Activated T-helper 1 cell treated with Interleukin-2 at 50 U/mL for 16 hours (primary cell): ENCODE measurements around the gene GJA4.

Source experiments
- DNase-seq: peaks from one replicate; pipeline ENCODE4 v3.0.0-alpha.2; 2020; ENCODE audit warnings: low read depth

The GJA4 gene

DNA sequence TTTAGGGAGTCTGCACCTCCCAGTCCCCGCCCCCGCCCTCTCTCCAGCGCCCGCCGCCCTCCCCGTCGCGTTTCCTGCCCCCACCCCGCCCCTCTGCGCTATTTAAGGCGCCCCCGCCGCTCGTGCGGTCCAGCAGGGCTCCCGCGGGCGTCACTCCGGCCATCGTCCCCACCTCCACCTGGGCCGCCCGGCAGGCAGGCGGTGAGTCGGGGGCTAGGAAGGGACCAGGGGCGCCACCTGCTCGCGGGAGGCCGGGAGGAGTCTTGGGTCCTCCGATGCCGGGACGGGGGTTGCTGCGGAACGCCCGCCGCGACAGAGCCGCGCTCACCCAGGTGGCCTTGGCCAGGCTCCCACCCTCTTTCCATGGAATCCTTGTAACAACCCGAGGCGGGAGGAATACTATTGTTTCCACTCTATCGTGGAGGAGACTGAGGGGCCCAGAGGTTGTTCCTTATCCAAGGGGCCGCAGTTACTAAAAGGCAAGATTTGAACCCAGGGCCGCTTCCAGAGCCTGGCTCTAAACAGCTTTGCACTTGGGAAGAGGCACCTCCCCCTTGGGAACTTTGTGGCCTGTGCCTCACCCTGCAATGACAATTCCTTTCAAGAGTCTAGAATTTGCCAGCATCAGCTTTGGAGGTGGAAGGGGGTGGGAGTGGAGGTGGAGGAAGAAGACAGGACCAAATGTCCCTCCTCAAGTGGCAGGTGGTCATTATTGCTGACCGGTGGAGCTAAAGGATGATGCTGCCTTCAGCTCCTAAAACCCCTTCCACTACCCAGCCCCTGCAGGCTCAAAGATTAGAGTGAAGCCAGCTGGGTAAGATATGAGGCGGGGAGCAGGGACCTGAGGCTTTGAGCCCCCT, at the start of gene GJA4:
TSS of gene GJA4 (plus strand) at position 132 of the 860 bp plus-strand sequence. CDS start 1,215 bp downstream, outside the sequence.
- DNase-seq: no peak

DNA sequence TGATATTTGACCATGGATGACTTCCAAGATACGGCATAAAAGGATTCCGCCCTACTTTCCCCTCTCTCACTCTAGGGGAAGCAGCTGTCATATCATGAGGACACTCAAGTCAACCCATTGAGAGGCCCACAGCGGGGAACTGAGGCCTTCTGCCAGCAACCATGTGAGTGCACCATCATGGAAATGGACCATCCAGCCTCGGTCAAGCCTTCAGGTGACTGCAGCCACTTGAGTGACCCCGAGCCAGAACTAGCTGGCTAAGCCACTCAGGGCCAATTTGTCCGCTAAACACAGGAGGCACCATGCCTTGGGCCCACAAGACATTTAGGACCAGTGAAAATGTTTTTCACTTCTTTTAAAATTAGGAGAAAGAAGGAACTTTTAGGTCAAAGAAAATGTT, 49.0 kb upstream of the GJA4 start:
- no peak for DNase-seq

DNA sequence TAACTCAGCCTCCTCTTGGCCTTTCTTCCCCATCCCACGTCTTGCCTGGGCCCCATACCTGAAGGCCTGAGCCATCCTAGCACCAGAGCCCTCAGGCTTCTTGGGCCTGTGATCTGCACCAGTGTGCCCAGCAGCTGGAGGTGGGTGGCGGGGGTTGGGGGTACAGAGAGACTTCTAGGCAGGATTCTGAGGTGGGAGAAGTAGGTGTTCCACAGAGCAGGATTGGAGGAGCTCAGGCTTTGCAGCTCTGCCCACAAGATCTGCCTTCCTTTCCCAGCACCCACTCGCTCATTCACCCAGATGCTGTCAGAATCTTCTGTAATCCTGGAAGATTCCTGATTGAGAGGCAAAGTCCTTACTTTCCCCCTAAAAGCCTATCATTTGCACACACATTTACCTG, 47.9 kb upstream of the GJA4 start:
- no peak for DNase-seq

DNA sequence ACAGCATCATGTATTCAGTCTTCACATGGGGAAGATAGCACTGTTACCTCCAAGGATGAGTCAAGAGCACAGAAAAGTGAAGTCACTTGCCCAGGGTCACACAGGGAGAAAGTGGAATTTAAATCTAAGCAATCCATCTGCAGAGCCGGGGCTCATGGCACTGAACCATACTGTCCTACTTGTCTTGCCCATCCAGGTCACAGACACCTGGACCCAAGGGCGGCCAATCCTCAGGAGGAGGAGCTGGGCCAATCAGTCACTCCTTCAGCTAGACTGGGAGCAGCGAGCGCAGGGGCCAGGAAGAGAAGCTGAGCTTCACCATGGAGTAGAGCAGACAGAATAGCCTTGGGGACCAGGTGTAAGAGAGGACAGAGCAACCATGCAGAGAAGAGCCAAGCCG, 47.1 kb upstream of the GJA4 start:
- DNase-seq: no peak

DNA sequence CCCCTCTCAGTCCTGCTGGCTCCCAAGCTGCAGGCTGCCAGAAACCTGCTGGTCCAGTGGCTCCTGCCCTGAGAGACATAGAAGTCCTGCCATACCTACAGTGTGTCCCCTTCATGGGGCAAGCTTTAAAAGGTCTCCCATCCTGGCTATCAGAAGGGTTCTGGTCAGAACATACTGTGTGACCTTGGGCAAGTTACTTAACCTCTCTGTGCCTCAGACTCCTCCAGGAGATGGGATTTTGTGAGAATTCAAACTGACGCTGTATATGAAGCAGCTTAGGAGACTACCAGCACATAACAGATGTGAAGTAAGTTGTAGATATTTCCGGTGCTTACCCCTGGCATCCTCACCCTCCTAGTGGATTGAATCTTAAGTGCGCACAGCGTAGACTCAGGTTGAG, 46.7 kb upstream of the GJA4 start:
- no peak for DNase-seq

DNA sequence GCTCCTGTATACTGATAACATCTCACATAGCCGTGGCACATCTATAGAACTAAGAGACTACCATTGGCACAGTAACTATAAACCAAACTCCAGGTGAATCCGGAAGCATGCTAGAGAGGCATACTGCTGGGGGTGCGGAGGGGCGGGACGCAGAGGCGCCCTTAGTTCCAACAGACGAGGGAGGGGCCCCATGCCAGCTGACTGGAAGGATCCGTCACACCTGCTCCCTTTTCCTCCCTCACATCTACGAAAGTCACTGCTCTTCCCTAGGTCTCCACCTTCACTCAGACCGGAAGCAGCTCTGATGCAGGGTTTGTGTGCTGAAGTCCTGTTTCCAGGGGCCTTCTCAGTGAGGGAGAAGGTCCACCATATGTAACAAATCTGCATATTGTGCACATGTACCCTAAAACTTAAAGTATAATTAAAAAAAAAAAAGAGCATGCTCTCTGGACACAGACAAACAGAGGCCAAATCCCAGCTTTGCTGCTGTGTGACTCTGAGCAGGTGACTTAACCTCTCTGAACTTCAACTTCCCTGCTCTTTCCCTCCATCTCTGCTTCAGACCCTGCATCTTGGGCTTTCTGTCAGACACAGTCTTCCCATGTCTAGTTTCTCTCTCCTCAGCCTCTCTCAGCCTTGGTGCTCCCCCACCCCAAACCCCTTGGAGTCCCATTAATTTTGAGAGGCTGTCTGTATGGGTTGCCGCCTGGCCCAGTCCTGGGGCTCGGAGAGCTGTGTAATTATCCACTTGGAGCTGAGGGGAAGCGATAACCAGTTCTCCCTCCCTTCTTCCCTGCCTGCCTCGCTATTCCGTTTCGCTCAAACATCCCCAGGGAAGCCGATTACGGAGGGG, 45.8 kb upstream of the GJA4 start:
- no peak for DNase-seq

DNA sequence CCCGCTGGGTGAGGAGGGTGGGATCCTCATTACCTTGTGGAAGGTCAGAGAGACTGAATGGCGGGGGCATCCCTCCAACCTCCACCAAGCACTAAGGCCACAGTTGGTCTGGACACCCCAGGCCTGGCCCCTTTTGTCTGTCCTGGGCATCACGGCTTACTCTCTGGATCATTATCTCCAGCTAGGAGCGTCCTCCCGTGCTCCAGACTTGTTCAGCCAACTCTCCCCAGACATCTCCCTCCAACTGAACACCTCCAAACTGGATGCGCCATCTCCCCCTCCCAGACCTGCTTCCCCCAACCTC, 45.2 kb upstream of the GJA4 start:
- no peak for DNase-seq

DNA sequence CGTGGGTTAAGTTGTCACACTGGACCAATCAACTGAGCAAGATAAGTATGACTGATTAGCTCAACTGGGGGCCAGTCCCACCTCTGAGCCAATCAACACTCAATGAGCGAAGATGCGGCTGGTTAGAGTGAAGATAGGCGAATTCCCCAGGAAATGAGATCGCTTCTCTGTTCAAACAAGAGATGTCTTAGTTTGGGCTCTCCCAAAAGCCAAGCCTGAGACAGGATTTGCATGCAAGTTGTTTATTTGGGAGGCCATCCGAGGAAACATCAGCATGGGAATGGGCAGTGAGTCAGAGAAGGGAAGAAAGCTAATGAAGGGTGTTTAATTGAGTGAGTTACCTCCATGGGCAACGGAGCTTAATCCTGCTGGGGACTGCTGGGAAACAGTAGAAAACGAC, 42.8 kb upstream of the GJA4 start:
- no peak for DNase-seq

DNA sequence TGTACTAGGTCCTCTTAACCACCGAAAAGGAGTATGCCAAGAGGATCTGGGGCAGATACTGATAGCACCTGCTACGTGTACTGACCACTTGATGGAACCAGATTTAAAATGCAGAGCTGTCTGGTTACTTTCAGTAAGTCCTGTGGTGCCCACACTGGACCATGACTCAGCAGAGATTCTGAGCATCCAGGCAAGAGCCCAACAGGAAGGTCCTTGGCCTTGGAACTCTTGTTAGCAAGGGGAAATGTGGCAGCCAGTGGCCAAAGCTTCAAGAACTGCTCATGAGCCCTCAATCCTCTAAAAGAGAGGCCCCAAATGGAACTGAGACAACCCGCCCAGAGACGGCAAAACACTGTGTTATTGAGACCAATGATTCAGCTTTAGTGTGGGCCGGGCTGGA, 42.2 kb upstream of the GJA4 start:
- DNase-seq: no peak

DNA sequence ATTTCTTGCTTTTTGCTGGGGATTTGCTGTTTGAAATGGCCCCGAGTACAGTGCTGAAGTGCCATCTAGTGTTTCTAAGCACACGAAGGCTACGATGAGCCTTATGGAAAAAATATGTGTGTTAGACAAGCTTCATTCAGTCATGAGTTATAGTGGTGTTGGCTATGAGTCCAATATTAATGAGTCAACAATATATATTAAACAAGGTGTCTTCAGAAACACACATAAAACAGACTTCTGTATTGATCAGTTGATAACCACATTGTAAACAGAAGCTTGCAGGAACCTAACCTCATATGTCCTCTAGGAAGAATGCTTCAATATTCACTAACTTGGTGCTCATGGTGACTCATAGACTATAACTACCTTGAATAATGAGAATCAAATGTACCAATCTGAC, 39.6 kb upstream of the GJA4 start:
- DNase-seq: no peak

DNA sequence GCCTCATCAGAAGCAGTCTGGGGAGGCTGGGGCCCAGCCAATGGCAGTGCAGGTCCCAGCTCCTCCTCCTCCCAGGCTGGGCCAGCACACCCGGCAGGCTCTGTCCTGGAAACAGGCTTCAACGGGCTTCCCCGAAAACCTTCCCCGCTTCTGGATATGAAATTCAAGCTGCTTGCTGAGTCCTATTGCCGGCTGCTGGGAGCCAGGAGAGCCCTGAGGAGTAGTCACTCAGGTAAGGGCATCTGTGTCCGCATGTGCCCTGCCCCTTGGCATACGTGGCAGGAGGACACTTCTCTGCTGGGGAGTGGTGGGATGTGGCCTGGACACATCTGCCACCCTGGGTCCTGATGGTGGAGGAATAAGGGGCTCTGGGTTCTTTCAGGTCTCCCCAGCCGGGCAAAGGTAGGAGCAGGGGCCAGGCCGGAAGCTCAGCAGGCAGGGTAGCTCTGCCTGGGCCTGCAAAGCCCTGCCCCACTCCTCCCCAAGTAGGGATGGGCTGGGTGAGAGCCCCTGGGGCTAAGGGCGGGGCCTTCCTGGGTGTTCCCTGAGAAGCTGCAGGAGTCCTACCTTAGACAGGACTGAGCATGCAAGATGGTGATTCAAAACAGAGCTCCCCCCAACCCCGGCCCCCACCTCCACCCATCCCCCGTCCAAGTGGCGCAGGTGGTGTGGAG, 37.7 kb upstream of the GJA4 start, which contains the start of gene GJB5:
TSS of gene GJB5 (plus strand) at position 84 of the 674 bp plus-strand sequence. CDS start 2,284 bp downstream, outside the sequence.
- DNase-seq: no peak

DNA sequence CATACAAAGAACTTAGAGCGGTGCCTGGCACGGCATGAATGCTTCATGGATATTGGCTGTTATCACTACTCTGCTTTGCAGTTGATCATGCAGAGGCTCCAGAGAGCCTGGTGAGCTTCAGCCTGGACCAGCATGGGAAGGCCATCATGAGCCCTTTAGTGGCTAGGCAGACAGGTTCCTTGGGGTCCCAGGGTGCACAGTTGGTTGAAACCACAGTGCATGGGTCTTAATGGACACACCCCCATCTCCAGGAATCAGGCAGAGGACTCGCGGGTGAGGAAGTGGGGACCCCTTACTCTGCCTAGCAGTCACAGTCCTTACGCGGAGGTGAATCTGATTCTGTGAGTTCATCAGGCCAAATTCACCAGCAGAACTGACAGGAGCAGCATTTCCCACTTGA, 36.8 kb upstream of the GJA4 start:
- no peak for DNase-seq

DNA sequence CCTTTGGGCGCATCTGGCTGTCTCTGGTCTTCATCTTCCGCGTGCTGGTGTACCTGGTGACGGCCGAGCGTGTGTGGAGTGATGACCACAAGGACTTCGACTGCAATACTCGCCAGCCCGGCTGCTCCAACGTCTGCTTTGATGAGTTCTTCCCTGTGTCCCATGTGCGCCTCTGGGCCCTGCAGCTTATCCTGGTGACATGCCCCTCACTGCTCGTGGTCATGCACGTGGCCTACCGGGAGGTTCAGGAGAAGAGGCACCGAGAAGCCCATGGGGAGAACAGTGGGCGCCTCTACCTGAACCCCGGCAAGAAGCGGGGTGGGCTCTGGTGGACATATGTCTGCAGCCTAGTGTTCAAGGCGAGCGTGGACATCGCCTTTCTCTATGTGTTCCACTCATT, 35.4 kb upstream of the GJA4 start:
- DNase-seq: no peak

DNA sequence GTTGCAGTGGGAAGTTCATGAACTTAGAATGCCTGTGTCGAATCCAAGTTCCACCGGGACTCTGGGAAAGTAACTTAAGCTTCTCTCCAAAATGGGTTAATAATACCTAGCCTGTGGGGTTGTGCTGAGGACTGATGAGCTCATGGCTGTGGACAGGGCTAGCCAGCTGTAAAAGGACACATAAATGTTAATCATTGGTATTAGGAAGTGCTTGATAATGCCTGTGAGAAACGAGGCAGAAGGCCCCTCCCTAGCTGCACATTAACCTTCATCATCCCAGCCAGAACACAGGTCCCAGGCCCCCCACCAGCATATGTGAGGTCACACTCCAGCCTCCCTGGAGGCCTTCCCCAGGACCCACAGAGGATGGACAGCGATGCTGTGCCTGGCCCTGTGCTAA, 34.0 kb upstream of the GJA4 start:
- no peak for DNase-seq

DNA sequence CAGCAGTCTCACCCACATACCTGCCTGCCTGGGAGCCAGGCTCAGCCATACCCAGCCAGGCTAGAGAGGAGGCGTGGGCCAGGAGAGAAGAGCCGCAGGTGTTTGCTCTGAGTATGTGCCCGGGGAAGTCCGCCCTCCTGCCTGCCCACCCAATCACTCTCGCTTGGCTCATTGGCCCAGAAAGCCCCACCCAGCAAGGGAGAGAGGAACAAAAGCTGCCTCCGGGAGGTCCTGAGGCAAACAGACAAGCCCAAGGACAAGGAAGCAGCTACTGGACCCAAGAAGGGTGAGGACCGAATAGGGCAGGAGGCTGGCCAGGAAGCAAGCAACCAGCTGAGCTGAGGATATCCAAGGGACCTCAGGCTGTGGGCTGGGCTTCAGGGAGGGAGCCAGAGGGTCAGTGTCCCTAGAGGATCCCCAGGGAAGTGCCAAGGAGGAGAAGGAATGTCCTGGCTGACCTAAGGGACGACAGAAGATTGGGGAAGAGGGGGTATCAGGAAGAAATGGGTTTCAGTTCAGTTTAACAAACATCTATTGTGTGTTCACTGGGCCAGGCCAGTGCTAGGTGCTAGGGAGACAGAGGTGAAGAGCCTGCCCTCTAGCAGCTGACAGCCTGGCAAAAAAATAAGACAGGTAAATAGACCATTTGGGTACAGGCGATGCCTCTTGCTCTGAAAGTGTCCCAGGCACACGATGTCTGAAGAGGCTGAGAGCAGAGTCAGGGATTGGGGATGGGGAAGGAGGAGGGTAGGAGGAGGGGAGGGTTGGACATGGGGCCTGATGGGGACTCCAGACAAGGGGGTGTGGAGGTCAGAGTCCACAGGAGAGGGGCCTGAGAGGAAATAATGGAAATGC, 33.1 kb upstream of the GJA4 start, which contains the start of gene GJB4:
TSS of gene GJB4 (plus strand) at position 238 of the 855 bp plus-strand sequence. CDS start 1,515 bp downstream, outside the sequence.
- no peak for DNase-seq

DNA sequence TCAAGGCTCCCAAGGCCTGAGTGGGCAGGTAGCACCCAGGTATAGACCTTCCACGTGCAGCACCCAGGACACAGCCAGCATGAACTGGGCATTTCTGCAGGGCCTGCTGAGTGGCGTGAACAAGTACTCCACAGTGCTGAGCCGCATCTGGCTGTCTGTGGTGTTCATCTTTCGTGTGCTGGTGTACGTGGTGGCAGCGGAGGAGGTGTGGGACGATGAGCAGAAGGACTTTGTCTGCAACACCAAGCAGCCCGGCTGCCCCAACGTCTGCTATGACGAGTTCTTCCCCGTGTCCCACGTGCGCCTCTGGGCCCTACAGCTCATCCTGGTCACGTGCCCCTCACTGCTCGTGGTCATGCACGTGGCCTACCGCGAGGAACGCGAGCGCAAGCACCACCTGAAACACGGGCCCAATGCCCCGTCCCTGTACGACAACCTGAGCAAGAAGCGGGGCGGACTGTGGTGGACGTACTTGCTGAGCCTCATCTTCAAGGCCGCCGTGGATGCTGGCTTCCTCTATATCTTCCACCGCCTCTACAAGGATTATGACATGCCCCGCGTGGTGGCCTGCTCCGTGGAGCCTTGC, 31.5 kb upstream of the GJA4 start:
- DNase-seq: no peak

DNA sequence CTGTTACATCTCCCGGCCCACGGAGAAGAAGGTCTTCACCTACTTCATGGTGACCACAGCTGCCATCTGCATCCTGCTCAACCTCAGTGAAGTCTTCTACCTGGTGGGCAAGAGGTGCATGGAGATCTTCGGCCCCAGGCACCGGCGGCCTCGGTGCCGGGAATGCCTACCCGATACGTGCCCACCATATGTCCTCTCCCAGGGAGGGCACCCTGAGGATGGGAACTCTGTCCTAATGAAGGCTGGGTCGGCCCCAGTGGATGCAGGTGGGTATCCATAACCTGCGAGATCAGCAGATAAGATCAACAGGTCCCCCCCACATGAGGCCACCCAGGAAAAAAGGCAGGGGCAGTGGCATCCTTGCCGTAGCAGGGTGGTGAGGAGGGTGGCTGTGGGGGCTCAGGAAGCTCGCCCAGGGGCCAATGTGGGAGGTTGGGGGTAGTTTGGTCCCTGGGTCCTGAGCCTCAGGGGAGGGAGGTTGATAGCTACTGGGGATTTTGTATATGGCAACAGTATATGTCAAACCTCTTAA, 31.0 kb upstream of the GJA4 start:
- DNase-seq: no peak

DNA sequence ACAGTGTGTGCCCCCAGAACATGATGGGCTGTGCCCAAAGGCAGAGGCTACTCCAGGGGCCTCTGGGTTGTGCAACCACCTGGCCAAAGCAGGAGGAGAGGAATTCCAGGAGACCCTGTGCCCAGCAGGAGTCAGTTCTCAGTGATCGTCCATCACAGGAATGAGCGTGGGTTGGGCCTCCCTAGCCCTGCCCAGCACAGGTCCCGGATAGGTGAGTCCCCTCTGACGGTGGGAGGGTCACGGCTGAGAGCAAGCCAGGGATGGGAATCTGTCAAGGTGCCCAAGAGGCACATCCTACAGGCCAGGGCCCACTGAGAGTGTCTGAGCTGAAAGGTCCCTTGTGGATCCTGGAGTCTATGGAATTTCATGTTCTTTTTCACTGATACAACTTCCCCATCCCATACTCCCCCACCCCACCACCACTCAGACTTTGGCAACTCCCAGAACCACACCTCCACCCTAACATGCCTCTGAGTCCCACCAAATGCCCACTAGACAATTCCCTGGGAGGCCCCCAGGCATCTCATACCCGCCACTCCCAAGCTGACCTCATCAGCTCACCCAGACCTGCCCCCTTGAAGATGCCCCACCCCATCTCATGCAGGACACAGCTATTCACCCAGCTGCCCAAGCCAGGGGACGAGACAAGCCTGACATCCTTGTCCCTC, 30.2 kb upstream of the GJA4 start:
- DNase-seq: no peak

DNA sequence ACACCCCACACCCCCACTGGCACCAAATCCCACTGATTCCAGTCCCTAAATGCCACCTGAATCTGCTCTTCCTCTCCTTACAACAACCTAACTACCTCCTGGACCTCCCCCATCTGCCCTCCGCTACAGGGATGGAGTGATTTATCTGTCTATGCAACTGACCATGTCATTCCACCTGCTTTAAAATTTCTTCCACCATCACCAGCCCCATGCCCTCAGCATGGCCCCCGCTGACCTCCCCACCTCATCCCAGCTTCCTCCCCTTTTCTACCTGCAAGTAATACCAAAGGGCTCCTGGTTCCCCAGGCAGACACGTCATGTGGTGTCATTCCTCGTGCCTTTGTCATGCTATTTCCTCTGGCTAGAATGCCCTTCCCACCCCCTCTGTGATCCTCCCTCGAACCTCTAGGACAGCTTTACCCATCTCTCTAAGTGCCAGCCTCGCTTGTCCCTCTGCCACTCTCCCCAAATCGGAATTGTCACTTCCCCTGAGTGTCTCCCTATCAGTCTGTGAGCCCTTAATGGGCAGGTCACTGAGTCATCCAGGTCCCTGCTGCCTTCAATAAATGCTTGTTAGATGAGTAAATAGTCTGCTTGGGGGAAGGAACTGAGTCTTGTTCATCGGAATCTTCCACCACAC, 29.5 kb upstream of the GJA4 start:
- DNase-seq: no peak

DNA sequence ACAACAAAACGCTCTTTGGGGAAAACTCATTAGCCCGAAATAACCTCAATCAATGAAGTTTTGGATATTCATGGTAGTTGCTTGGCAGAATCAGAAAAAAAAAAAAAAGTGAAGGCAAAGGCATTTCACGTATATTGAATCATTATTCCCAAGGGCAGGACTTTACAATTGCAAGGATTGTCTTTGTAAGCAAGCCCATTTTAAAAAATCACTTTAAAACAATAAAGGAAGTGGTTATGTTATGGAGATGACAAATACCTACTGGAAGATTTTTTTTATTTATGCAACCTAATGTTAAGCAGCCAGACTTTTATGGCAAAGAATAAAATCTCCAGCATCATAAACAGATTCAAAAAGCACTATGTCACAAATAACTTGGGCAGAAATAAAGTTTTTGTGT, 23.9 kb upstream of the GJA4 start:
- DNase-seq: no peak
